ENCODE data around the gene CHN2.
"Not testable (repeated sequence)": the region's sequence is repeated elsewhere in the genome, so short reads cannot be mapped to it uniquely, and the experiment has no call there.

Gene CHN2

DNA sequence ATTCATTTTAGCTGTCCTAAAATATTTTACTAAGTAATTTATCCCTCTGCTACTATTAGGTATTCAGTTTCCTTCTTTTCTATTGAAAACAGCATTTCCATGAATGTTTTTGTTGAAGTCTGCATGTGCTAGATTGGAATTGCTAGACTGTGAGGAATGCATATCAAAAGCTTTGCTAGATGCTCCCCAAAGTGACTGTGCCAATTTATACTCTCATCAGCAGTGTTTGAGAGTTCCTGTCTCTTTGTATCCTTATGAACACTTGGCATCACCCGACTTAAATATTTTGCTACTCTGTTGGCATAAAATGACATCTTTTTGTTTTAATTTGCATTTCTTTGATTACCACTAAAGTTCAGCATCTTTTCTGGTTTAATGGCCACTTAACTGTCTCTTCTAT lies 324.0 kb downstream of the CHN2 start:
- DNase-seq: no peak

DNA sequence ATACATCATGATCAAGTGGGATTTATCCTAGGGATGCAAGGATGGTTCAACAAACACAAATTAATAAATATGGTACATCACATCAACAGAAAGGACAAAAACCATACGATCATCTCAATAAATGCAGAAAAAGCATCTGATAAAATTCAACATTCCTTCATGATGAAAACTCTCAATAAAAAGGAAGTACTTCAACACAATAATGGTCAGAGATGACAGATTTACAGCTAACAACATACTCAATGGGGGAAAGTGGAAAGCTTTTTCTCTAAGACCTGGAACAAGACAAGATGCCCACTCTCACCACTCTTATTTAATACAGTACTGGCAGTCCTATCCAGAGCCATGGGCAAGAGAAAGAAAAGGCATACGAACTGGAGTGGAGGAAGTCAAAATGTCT lies 329.2 kb downstream of the CHN2 start:
- DNase-seq: no peak

DNA sequence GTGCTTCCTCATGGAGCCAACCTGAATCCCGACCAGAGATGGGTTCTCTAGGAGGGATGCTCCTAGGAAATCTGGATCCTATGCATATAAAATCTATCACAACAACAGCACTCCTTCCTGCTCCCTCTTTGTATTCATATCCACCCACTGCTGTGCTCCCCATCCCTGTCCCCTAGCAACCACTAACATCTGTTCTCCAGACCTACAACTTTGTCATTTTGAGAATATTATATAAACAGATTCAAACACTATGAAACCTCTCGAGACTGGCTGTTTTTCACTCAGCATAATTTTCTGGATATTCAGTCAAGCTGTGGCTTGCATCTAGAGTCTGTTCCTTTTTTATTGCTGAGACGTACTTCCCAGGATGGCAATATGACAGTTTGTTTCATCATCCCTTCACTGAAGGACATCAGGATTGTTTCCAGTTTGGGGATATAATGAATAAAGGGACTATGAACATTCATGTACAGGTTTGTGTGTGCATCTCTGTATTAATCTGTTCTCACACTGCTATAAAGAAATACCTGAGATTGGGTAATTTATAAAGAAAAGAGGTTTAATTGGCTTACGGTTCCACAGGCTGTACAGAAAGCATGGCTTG lies 333.0 kb downstream of the CHN2 start:
- DNase-seq: no peak

DNA sequence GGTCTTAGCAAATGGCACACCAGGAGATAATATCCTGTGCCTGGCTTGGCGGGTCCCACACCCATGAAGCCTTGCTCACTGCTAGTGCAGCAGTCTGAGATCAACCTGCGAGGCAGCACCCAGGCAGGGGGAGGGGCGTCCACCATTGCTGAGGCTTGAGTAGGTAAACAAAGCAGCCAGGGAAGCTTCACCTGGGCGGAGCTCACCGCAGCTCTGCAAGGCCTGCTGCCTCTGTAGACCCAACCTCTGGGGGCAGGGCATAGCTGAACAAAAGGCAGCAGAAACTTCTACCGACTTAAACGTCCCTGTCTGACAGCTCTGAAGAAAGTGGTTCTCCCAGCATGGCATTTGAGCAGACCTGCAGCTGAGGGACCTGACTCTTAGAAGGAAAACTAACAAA lies 334.0 kb downstream of the CHN2 start:
- DNase-seq: not testable (repeated sequence)
